Endothelial cell of umbilical vein (primary cell): ENCODE results near the gene NEK6. TPM values are rescaled to one million over a fixed set of nuclear protein-coding genes. Genes with fewer than 3 reads are reported as not detected.

Experiments
- BruUV-seq: library from RNA; stranded (reverse); fragments of 400-500 nt; replicated peaks from 2 replicates; lab custom pipeline; 2021; lab: Mats Ljungman, UMichigan
- CTCF ChIA-PET: fragments of 300-600, 350-600 bp; sonication (Branson Sonifier 250); formaldehyde crosslinking; loops from one replicate; lab custom pipeline; 2021; ENCODE audit warnings: antibody characterized with exemption, inconsistent platforms; lab: Charles Lee
- POLR2A ChIA-PET: fragments of 300-600, 350-600 bp; sonication (Branson Sonifier 250); formaldehyde crosslinking; loops from one replicate; lab custom pipeline; 2021; ENCODE audit warnings: antibody characterized with exemption, inconsistent platforms; lab: Charles Lee
- DNase-seq: peaks from one replicate; pipeline ENCODE4 v3.0.0-alpha.2; 2011; ENCODE audit warnings: low read depth, low spot score
- FAIRE-seq: peaks from 2 replicates; lab custom pipeline; 2011; peaks lifted over from hg19 to GRCh38; lab: Jason Lieb, UNC
- H2AFZ ChIP-seq: 2 replicates; pipeline ENCODE4 v1.6.0; 2012; ENCODE audit warnings: low read depth, low read length, control low read depth, inconsistent platforms
- H3K27ac ChIP-seq: 2 replicates; pipeline ENCODE4 v1.5.1; 2011; ENCODE audit warnings: low read depth, mild to moderate bottlenecking, control low read depth, low read length, moderate library complexity; ENCODE audit not compliant: insufficient read depth
- H3K27me3 ChIP-seq, 2 experiments: 2 replicates each; pipeline versions ENCODE4 v1.6.0 to v1.6.1; 2011; ENCODE audit warnings: low read length in 2 of 2, mixed read lengths in 1 of 2; ENCODE audit not compliant: control insufficient read depth in 2 of 2, insufficient read depth in 2 of 2
- H3K36me3 ChIP-seq, 2 experiments: 2 replicates in 1 of 2; 3 replicates in 1 of 2; pipeline ENCODE4 v1.5.1; 2011; ENCODE audit warnings: low read length in 2 of 2, mild to moderate bottlenecking in 1 of 2, moderate library complexity in 1 of 2; ENCODE audit not compliant: control insufficient read depth in 2 of 2, insufficient read depth in 2 of 2; ENCODE audit errors: extremely low read depth in 1 of 2
- H3K4me1 ChIP-seq: 3 replicates; pipeline ENCODE4 v1.5.1; 2011; ENCODE audit warnings: mild to moderate bottlenecking, low read length; ENCODE audit not compliant: control insufficient read depth, insufficient read depth; ENCODE audit errors: extremely low read depth
- H3K4me2 ChIP-seq: 2 replicates; pipeline ENCODE4 v1.6.1; 2011; ENCODE audit warnings: low read length, control low read depth, mixed read lengths; ENCODE audit not compliant: insufficient read depth
- H3K4me3 ChIP-seq, 3 experiments: fragments of 200-600 bp in 1 of 3; sonication (generic), shearing (Covaris generic) in 1 of 3; replicated peaks in 1 of 3; 2 replicates each; pipeline ENCODE4 v1.5.1; 2011 to 2016; ENCODE audit warnings: control low read depth in 3 of 3, low read length in 3 of 3, mild to moderate bottlenecking in 2 of 3, inconsistent platforms in 1 of 3, low read depth in 1 of 3, moderate library complexity in 1 of 3; ENCODE audit not compliant: insufficient read depth in 1 of 3
- H3K79me2 ChIP-seq: 2 replicates; pipeline ENCODE4 v1.6.0; 2012; ENCODE audit warnings: low read length, inconsistent platforms; ENCODE audit not compliant: control insufficient read depth, insufficient read depth
- H3K9ac ChIP-seq: replicated peaks from 2 replicates; pipeline ENCODE3; 2011; ENCODE audit warnings: low read length, control low read depth; ENCODE audit not compliant: insufficient read depth; ENCODE audit errors: extremely low read depth
- H3K9me1 ChIP-seq: replicated peaks from 3 replicates; pipeline ENCODE4 v1.6.0; 2011; ENCODE audit warnings: mild to moderate bottlenecking, low read length; ENCODE audit not compliant: control insufficient read depth, insufficient read depth; ENCODE audit errors: extremely low read depth
- H3K9me3 ChIP-seq: replicated peaks from 2 replicates; pipeline ENCODE4 v1.5.1; 2012; ENCODE audit warnings: low read length, inconsistent platforms; ENCODE audit not compliant: control insufficient read depth, insufficient read depth
- H4K20me1 ChIP-seq: replicated peaks from 2 replicates; pipeline ENCODE3; 2011; ENCODE audit warnings: mild to moderate bottlenecking, low read length; ENCODE audit not compliant: control insufficient read depth, insufficient read depth; ENCODE audit errors: extremely low read depth
- EZH2 ChIP-seq: IDR thresholded peaks from 2 replicates; pipeline ENCODE4 v1.6.1; 2012; ENCODE audit warnings: borderline replicate concordance, low read depth, mild to moderate bottlenecking, moderate library complexity, low read length, inconsistent platforms; ENCODE audit not compliant: severe bottlenecking
- FOS ChIP-seq: IDR thresholded peaks from 2 replicates; pipeline ENCODE4 v1.6.1; 2011; ENCODE audit warnings: mild to moderate bottlenecking, low read length, moderate library complexity, borderline replicate concordance; ENCODE audit not compliant: insufficient read depth
- GATA2 ChIP-seq: IDR thresholded peaks from 2 replicates; pipeline ENCODE4 v1.7.0; 2011; ENCODE audit warnings: low read depth, mild to moderate bottlenecking, moderate library complexity, mixed read lengths, low read length; ENCODE audit not compliant: insufficient read length, insufficient read depth
- JUN ChIP-seq: IDR thresholded peaks from 2 replicates; pipeline ENCODE4 v1.6.1; 2011; ENCODE audit warnings: borderline replicate concordance, low read depth; ENCODE audit not compliant: insufficient read length, insufficient read depth
- MYC ChIP-seq: IDR thresholded peaks from one replicate; pipeline ENCODE4 v1.6.1; 2011; ENCODE audit warnings: mild to moderate bottlenecking, low read depth, low read length
- POLR2A ChIP-seq: IDR thresholded peaks from 2 replicates; pipeline ENCODE4 v1.6.1; 2012; ENCODE audit warnings: low read depth, mild to moderate bottlenecking, control low read depth, low read length
- POLR2AphosphoS5 ChIP-seq: IDR thresholded peaks from 2 replicates; pipeline ENCODE4 v1.6.1; 2012; ENCODE audit warnings: low read depth, mild to moderate bottlenecking, control low read depth, low read length, moderate library complexity; ENCODE audit not compliant: insufficient read depth
- dilution Hi-C: fragments of 300-500 bp; cut with MboI; formaldehyde crosslinking; loops from one replicate; pipeline ENCODE4 v1.15.0; 2019; ENCODE audit warnings: low sequenced_read_pairs; ENCODE audit not compliant: extremely low pct_ligation_motif_present
- intact Hi-C: fragments of 100-400 bp; cut with micrococcal nuclease; formaldehyde crosslinking; loops from one replicate; pipeline ENCODE4 v1.10.0; 2022
- polyA plus RNA-seq, 4 experiments: library from polyadenylated mRNA; depleted of rRNA in 3 of 4; stranded (reverse) in 3 of 4; unstranded in 1 of 4; fragments of >200 nt; gene quantifications; 2 replicates each; pipeline versions ENCODE4 v1.2.1 to v1.2.3, GENCODE V29; 2011 to 2012; ENCODE audit warnings: missing spikeins in 1 of 4
- total RNA-seq: library from RNA; stranded (reverse); gene quantifications from 2 replicates; pipeline ENCODE4 v1.2.3, GENCODE V29; 2021
- TF ChIP-seq, protein P1 (sequence below), 2 donors: IDR thresholded peaks; 1 replicate in 1 of 2; 2 replicates in 1 of 2; pipeline ENCODE4 v1.5.1; 2011; ENCODE audit warnings: low read length in 2 of 2, mild to moderate bottlenecking in 2 of 2, moderate library complexity in 2 of 2, control low read depth in 1 of 2, inconsistent platforms in 1 of 2, low read depth in 1 of 2; ENCODE audit not compliant: insufficient read depth in 1 of 2; ENCODE audit errors: extremely low read depth in 1 of 2
- TF ChIP-seq, protein P2 (sequence below): IDR thresholded peaks from 2 replicates; pipeline ENCODE4 v1.6.1; 2011; ENCODE audit not compliant: insufficient read depth, insufficient read length

The NEK6 gene
- total and polyA plus RNA-seq, 2 donors (not counting 3 experiments of a cell fraction or from before 2014, with no cell fraction given), result 64.3 to 67.1 TPM

DNA sequence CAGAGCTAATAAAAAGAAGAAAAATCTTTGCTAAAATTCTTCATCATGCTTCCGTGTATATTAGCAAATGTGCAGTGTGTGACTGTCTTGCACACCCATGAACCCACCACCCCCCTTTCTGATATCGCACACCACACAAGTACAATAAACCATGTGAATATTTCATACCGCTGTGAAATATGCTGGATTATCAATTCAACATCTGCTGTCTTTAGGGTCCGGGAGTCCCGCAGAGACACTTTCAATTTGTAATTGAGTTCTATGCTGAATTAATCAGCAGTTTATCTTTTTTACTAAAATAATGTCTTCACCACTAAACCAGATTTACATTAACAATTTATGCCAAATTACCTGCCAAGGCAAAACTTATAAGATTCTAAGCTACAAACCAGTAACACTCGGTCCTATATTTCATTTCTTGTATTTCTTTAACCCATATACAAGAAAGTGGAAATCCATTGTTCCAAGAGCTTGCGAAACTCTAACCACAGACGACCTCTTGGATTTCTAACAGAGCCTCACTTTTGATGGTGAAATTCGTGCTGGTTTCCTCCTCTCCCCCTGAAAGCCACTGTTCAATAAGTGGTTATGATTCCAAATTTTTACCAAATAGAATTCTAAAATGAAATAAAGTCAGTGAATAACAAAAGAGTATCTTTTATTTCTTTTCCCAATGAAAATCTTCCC lies 113.3 kb downstream of the NEK6 start:
- Histone ChIP-seq H3K27me3 (no peaks in the 10 kb centered on the region), H3K4me3 (no peak overlapping the region), H3K4me2 (no peak overlapping the region), H3K9ac (no peak overlapping the region), H3K4me1 (no peaks in the 10 kb centered on the region), H3K9me3 (no peaks in the 10 kb centered on the region), H4K20me1 (peaks cover 8% of the 10 kb centered on the region), H3K9me1 (no peaks in the 10 kb centered on the region), H3K36me3 (no peaks in the 10 kb centered on the region), H2AFZ (no peak overlapping the region), H3K27ac (no peak overlapping the region), H3K79me2 (peaks cover 97% of the 10 kb centered on the region)
- ChIA-PET POLR2A (interaction anchor here (0.6 kb wide), 1 partner anchor 40 kb away, joined by 3 read pairs; no protein-coding TSS in a partner anchor), CTCF (interaction anchor here (0.9 to 1.7 kb wide), 2 partner anchors 9 to 22 kb away, joined by 3 to 5 read pairs; no protein-coding TSS in a partner anchor)
- dilution Hi-C loops (no loop called here), intact Hi-C loops (no loop called here)
- no TSS peak for BruUV-seq
- FAIRE-seq (no peak), DNase-seq (no peak)
- no peak for TF ChIP-seq GATA2

DNA sequence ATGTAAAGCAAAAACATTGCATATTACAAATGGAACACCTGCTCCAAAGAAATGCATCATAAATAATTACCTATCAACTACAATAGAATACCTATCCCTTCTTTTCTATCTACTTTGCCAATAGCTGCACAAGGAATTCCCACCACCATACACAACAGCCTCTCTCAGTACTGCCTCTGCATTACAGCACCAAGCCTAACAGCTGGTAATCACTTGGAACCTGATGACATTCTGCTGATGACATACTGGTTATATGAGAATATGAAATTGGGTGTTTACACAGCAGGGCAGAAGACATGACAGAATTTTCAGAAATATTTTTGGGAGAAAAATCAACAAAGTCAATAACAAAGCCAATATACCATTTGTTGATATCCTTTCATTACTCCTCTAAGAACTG lies 114.3 kb downstream of the NEK6 start:
- peaks cover 8% of the 10 kb centered on the region for H4K20me1 ChIP-seq
- peaks cover 97% of the 10 kb centered on the region for H3K79me2 ChIP-seq
- no peak overlapping the region for H2AFZ ChIP-seq
- BruUV-seq, result no TSS peak
- ChIA-PET POLR2A (no interaction called here), CTCF (no interaction called here)
- no peaks in the 10 kb centered on the region for H3K9me1 ChIP-seq
- no peak overlapping the region for H3K4me2 ChIP-seq
- H3K9me3 ChIP-seq, result no peaks in the 10 kb centered on the region
- H3K27ac ChIP-seq, result no peak overlapping the region
- H3K9ac ChIP-seq, result no peak overlapping the region
- H3K27me3 ChIP-seq, result no peaks in the 10 kb centered on the region
- DNase-seq (no peak), FAIRE-seq (no peak)
- H3K4me3 ChIP-seq, result no peak overlapping the region
- H3K36me3 ChIP-seq, result peaks cover 0 to under 1% of the 10 kb centered on the region in 2 experiments
- TF ChIP-seq, protein P1, sequence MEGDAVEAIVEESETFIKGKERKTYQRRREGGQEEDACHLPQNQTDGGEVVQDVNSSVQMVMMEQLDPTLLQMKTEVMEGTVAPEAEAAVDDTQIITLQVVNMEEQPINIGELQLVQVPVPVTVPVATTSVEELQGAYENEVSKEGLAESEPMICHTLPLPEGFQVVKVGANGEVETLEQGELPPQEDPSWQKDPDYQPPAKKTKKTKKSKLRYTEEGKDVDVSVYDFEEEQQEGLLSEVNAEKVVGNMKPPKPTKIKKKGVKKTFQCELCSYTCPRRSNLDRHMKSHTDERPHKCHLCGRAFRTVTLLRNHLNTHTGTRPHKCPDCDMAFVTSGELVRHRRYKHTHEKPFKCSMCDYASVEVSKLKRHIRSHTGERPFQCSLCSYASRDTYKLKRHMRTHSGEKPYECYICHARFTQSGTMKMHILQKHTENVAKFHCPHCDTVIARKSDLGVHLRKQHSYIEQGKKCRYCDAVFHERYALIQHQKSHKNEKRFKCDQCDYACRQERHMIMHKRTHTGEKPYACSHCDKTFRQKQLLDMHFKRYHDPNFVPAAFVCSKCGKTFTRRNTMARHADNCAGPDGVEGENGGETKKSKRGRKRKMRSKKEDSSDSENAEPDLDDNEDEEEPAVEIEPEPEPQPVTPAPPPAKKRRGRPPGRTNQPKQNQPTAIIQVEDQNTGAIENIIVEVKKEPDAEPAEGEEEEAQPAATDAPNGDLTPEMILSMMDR (IDR thresholded peaks at IDR 0.05; ENCODE audit: extremely low read depth in 1 of 2, insufficient read depth in 1 of 2, low read depth in 1 of 2, low read length in 2 of 2), result no peak
- TF ChIP-seq GATA2 (no peak), POLR2A (no peak), EZH2 (no peak), POLR2AphosphoS5 (no peak), MYC (no peak), JUN (no peak), FOS (no peak)
- TF ChIP-seq, protein P2, sequence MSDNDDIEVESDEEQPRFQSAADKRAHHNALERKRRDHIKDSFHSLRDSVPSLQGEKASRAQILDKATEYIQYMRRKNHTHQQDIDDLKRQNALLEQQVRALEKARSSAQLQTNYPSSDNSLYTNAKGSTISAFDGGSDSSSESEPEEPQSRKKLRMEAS, result no peak
- dilution Hi-C loops, result no loop called here
- no peaks in the 10 kb centered on the region for H3K4me1 ChIP-seq
- intact Hi-C loops, result no loop called here
